Mucosa of descending colon (tissue), 3 donors: ENCODE measurements around the gene SLC49A4. TPM values are rescaled to one million over a fixed set of nuclear protein-coding genes. Genes with fewer than 3 reads are reported as not detected.

ENCODE experiments used
- ATAC-seq: fragments of 200-7000 bp; cut with Tn5 transposase; one replicate; pipeline ENCODE4 v1.9.1; 2020; ENCODE audit warnings: mild to moderate bottlenecking, moderate library complexity
- DNase-seq, 3 donors: peaks; one replicate each; pipeline ENCODE4 v3.0.0-alpha.2; 2020
- H3K36me3 ChIP-seq: fragments of 200-600 bp; one replicate; pipeline ENCODE4 v1.8.0; 2021; ENCODE audit warnings: low read depth, mild to moderate bottlenecking
- H3K4me1 ChIP-seq: fragments of 200-600 bp; one replicate; pipeline ENCODE4 v1.8.0; 2021; ENCODE audit warnings: low read depth, mild to moderate bottlenecking
- H3K4me3 ChIP-seq: fragments of 200-600 bp; one replicate; pipeline ENCODE4 v1.8.0; 2021; ENCODE audit warnings: mild to moderate bottlenecking
- H3K9me3 ChIP-seq: fragments of 200-600 bp; one replicate; pipeline ENCODE4 v1.8.0; 2021; ENCODE audit warnings: mild to moderate bottlenecking
- CTCF ChIP-seq: fragments of 200-600 bp; IDR thresholded peaks from one replicate; pipeline ENCODE4 v1.8.0; 2022; ENCODE audit warnings: antibody characterized with exemption, mild to moderate bottlenecking
- intact Hi-C, 2 donors: fragments of 100-400 bp; cut with DNase I in 1 of 2; cut with micrococcal nuclease in 1 of 2; formaldehyde crosslinking; loops; one replicate each; pipeline versions ENCODE4 v1.11.0 to v1.11.1; 2022; cut with DNase I, micrococcal nuclease
- total RNA-seq, 3 donors: library from RNA; stranded (reverse); fragmentation: NEBNext Ultra II Directional in 2 of 3; extraction: Animal tissue kit (Norgen Biotek cat#: 25700) in 2 of 3; gene quantifications; one replicate each; pipeline versions ENCODE4 v1.2.1 to v1.2.4, GENCODE V29; 2021 to 2023
- donor health status: DM: no; HTN: no; CAD: no; lungs with moderate emphysema.
- donor health status: DM: no; HTN: no; CAD: no.
- donor health status: DM: no; HTN: yes; CAD: no.

Gene SLC49A4
- total RNA-seq, 3 donors from 2014 or later, result 16.4 to 27.7 (median 22.9) TPM

- intact Hi-C loops, result no loop called here
- ATAC-seq (no peak), DNase-seq (no peak)
- H3K4me1 ChIP-seq, result peaks cover 7% of the 10 kb centered on the region
- H3K4me3 ChIP-seq, result no peak overlapping the region
- H3K9me3 ChIP-seq, result no peaks in the 10 kb centered on the region
- no peak for TF ChIP-seq CTCF
- no peaks in the 10 kb centered on the region for H3K36me3 ChIP-seq
These were observed 122.5 kb downstream of the SLC49A4 start for GRCh38 chr3:122917412-122917811.

GRCh38 chr3:122918576-122919290 is 123.9 kb downstream of the SLC49A4 start:
- intact Hi-C loops, result no loop called here
- no peak for TF ChIP-seq CTCF
- H3K4me3 ChIP-seq, result no peak overlapping the region
- no peak for ATAC-seq
- H3K4me1 ChIP-seq, result peaks cover 7% of the 10 kb centered on the region
- DNase-seq, result no peak
- no peaks in the 10 kb centered on the region for H3K36me3 ChIP-seq
- H3K9me3 ChIP-seq, result no peaks in the 10 kb centered on the region

GRCh38 chr3:122919291-122919610 is 124.4 kb downstream of the SLC49A4 start:
- H3K4me3 ChIP-seq, result no peak overlapping the region
- H3K36me3 ChIP-seq, result no peaks in the 10 kb centered on the region
- no peak for DNase-seq
- intact Hi-C loops, result no loop called here
- no peak for ATAC-seq
- peaks cover 7% of the 10 kb centered on the region for H3K4me1 ChIP-seq
- TF ChIP-seq CTCF, result no peak
- H3K9me3 ChIP-seq, result no peaks in the 10 kb centered on the region

- intact Hi-C loops, result no loop called here
- DNase-seq, result no peak
- Histone ChIP-seq H3K9me3 (no peaks in the 10 kb centered on the region), H3K36me3 (no peaks in the 10 kb centered on the region), H3K4me1 (peaks cover 7% of the 10 kb centered on the region), H3K4me3 (no peak overlapping the region)
- ATAC-seq, result no peak
- TF ChIP-seq CTCF, result no peak
These were observed 126.1 kb downstream of the SLC49A4 start for GRCh38 chr3:122920986-122921385.

- Histone ChIP-seq H3K4me3 (no peak overlapping the region), H3K9me3 (no peaks in the 10 kb centered on the region), H3K36me3 (no peaks in the 10 kb centered on the region), H3K4me1 (peaks cover 7% of the 10 kb centered on the region)
- no peak for TF ChIP-seq CTCF
- peak; percentile 64 for ATAC-seq
- intact Hi-C loops, result no loop called here
- peak in 1 of 3 donors; percentile 35 for DNase-seq
These were observed 127.2 kb downstream of the SLC49A4 start for GRCh38 chr3:122921791-122922651.
